Activated CD8-positive, alpha-beta T cell treated with anti-CD3 and anti-CD28 coated beads, Interleukin-2, amount 10 ng/mL, durations not matched to agents 7 days and 5 days (primary cell): ENCODE results near the gene TMCO6. TPM values are rescaled to one million over a fixed set of nuclear protein-coding genes. Genes with fewer than 3 reads are reported as not detected.
"Not testable (repeated sequence)": the region's sequence is repeated elsewhere in the genome, so short reads cannot be mapped to it uniquely, and the experiment has no call there.

Source experiments
- ATAC-seq: fragments of 150-1000 bp; cut with Tn5 transposase; one replicate; pipeline ENCODE4 v1.10.0; 2021; ENCODE audit warnings: moderate library complexity
- CTCF ChIA-PET: fragments of 350-600 bp; sonication (Branson Sonifier 250); formaldehyde crosslinking; loops from one replicate; lab custom pipeline; 2021; ENCODE audit warnings: antibody characterized with exemption; lab: Charles Lee
- POLR2A ChIA-PET: fragments of 350-600 bp; sonication (Branson Sonifier 250); formaldehyde crosslinking; loops from one replicate; lab custom pipeline; 2021; ENCODE audit warnings: antibody characterized with exemption; lab: Charles Lee
- DNase-seq: peaks from one replicate; pipeline ENCODE4 v3.0.0-alpha.2; 2020
- H3K27ac Mint-ChIP-seq: one replicate; pipeline ENCODE4 v1.8.0; 2021; ENCODE audit warnings: mild to moderate bottlenecking, mixed read lengths
- H3K27me3 Mint-ChIP-seq: one replicate; pipeline ENCODE4 v1.8.0; 2021; ENCODE audit warnings: low read depth, mixed read lengths
- H3K36me3 Mint-ChIP-seq: one replicate; pipeline ENCODE4 v1.8.0; 2021; ENCODE audit warnings: low read depth, mixed read lengths
- H3K4me1 Mint-ChIP-seq: one replicate; pipeline ENCODE4 v1.8.0; 2021; ENCODE audit warnings: low read depth, mixed read lengths
- H3K4me3 Mint-ChIP-seq: one replicate; pipeline ENCODE4 v1.8.0; 2021; ENCODE audit warnings: mild to moderate bottlenecking, mixed read lengths
- H3K9me3 Mint-ChIP-seq: one replicate; pipeline ENCODE4 v1.8.0; 2022; ENCODE audit warnings: mixed read lengths; ENCODE audit not compliant: insufficient read depth
- total RNA-seq, 2 experiments: library from RNA; stranded (reverse); gene quantifications; one replicate each; pipeline ENCODE4 v1.2.3, GENCODE V29; 2021

TMCO6 gene
- total RNA-seq, 2 experiments from 2014 or later: 30.5 to 36.5 TPM

- Mint-ChIP-seq H3K9me3 (peaks cover 16% of the 10 kb centered on the region), H3K4me3 (no peak overlapping the region), H3K27ac (no peak overlapping the region), H3K36me3 (peaks cover 2% of the 10 kb centered on the region), H3K27me3 (peaks cover 28% of the 10 kb centered on the region), H3K4me1 (peaks cover 31% of the 10 kb centered on the region)
- ATAC-seq (no peak), DNase-seq (no peak)
- POLR2A ChIA-PET: no interaction called here
- CTCF ChIA-PET: interaction anchor here (0.6 to 2.3 kb wide), 5 partner anchors 44 to 287 kb away, joined by 3 to 7 read pairs (median 3); no protein-coding TSS in a partner anchor
These were observed 8.2 kb upstream of the TMCO6 start for GRCh38 chr5:140631036-140631417.

GRCh38 chr5:140631831-140632365, 7.4 kb upstream of the TMCO6 start:
- H3K9me3 Mint-ChIP-seq: peaks cover 13% of the 10 kb centered on the region
- ChIA-PET POLR2A (interaction anchor here (1.0 to 1.2 kb wide), 3 partner anchors 15 to 231 kb away, joined by 3 to 6 read pairs (median 5); partner anchors contain the start of genes ANKHD1, IK and NDUFA2), CTCF (interaction anchor here (1.1 to 2.3 kb wide), 7 partner anchors 14 to 268 kb away, joined by 3 to 7 read pairs (median 6); no protein-coding TSS in a partner anchor)
- peak; percentile 42 for DNase-seq
- peaks cover 31% of the 10 kb centered on the region for H3K4me1 Mint-ChIP-seq
- H3K4me3 Mint-ChIP-seq: peak overlapping the region; percentile 75
- H3K27me3 Mint-ChIP-seq: peaks cover 27% of the 10 kb centered on the region
- no peak overlapping the region for H3K27ac Mint-ChIP-seq
- peaks cover 2% of the 10 kb centered on the region for H3K36me3 Mint-ChIP-seq
- ATAC-seq: peak; percentile 54

- peak; percentile 84 for ATAC-seq
- H3K36me3 Mint-ChIP-seq: peaks cover 2% of the 10 kb centered on the region
- POLR2A ChIA-PET: interaction anchor here (0.5 to 1.2 kb wide), 5 partner anchors 15 to 231 kb away, joined by 3 to 6 read pairs (median 3); partner anchors contain the start of genes ANKHD1, IK and NDUFA2
- H3K4me3 Mint-ChIP-seq: peak overlapping the region; percentile 75
- peaks cover 31% of the 10 kb centered on the region for H3K4me1 Mint-ChIP-seq
- DNase-seq: peak; percentile 59
- peaks cover 24% of the 10 kb centered on the region for H3K27me3 Mint-ChIP-seq
- H3K9me3 Mint-ChIP-seq: peaks cover 7% of the 10 kb centered on the region
- CTCF ChIA-PET: interaction anchor here (0.8 to 2.3 kb wide), 12 partner anchors 13 to 280 kb away, joined by 3 to 7 read pairs (median 4); partner anchors contain the start of genes EIF4EBP3, IK and NDUFA2
- peak overlapping the region; percentile 57 for H3K27ac Mint-ChIP-seq
These were observed 6.8 kb upstream of the TMCO6 start for GRCh38 chr5:140632366-140633020.

GRCh38 chr5:140633021-140633471, 6.2 kb upstream of the TMCO6 start, which contains the start of gene CD14:
Gene CD14 (minus strand): TSS chr5:140633175. CDS start chr5:140633071, 104 bp downstream.
- H3K27me3 Mint-ChIP-seq: peaks cover 24% of the 10 kb centered on the region
- H3K4me3 Mint-ChIP-seq: peak within 1 kb of the TSS; percentile 75
- no peak for DNase-seq

GRCh38 chr5:140633501-140633900, 5.8 kb upstream of the TMCO6 start:
- Mint-ChIP-seq H3K4me3 (peak overlapping the region; percentile 75), H3K4me1 (peaks cover 37% of the 10 kb centered on the region), H3K27me3 (peaks cover 22% of the 10 kb centered on the region), H3K27ac (no peak overlapping the region), H3K36me3 (no peaks in the 10 kb centered on the region), H3K9me3 (no peaks in the 10 kb centered on the region)
- POLR2A ChIA-PET: no interaction called here
- no peak for DNase-seq
- CTCF ChIA-PET: interaction anchor here (1.0 to 2.7 kb wide), 7 partner anchors 25 to 281 kb away, joined by 3 to 28 read pairs (median 7); partner anchors contain the start of gene EIF4EBP3
- no peak for ATAC-seq

More at GRCh38 chr5:140633021-140633471, 6.2 kb upstream of the TMCO6 start, which contains the start of gene CD14:
- Mint-ChIP-seq H3K36me3 (peaks cover 2% of the 10 kb centered on the region), H3K4me1 (peaks cover 33% of the 10 kb centered on the region), H3K27ac (peak within 1 kb of the TSS; percentile 57), H3K9me3 (peaks cover 2% of the 10 kb centered on the region)
- ChIA-PET CTCF (interaction anchor here (0.8 to 2.3 kb wide), 12 partner anchors 12 to 281 kb away, joined by 3 to 7 read pairs (median 4); partner anchors contain the start of genes EIF4EBP3, IK and NDUFA2), POLR2A (interaction anchor here (0.5 to 1.2 kb wide), 5 partner anchors 14 to 232 kb away, joined by 3 to 6 read pairs (median 3); partner anchors contain the start of genes ANKHD1, IK and NDUFA2)
- ATAC-seq: no peak

- peaks cover 22% of the 10 kb centered on the region for H3K27me3 Mint-ChIP-seq
- no peak for ATAC-seq
- no peaks in the 10 kb centered on the region for H3K9me3 Mint-ChIP-seq
- ChIA-PET CTCF (interaction anchor here (0.9 to 2.7 kb wide), 14 partner anchors 10 to 273 kb away, joined by 3 to 28 read pairs (median 5); partner anchors contain the start of genes EIF4EBP3, IK and NDUFA2), POLR2A (interaction anchor here (0.6 to 2.3 kb wide), 4 partner anchors 13 to 345 kb away, joined by 3 to 11 read pairs (median 4); partner anchors contain the start of genes EIF4EBP3, IK and NDUFA2)
- H3K27ac Mint-ChIP-seq: no peak overlapping the region
- DNase-seq: no peak
- peaks cover 43% of the 10 kb centered on the region for H3K4me1 Mint-ChIP-seq
- H3K36me3 Mint-ChIP-seq: no peaks in the 10 kb centered on the region
- H3K4me3 Mint-ChIP-seq: no peak overlapping the region
These were observed 5.1 kb upstream of the TMCO6 start for GRCh38 chr5:140634103-140634502.

- CTCF ChIA-PET: interaction anchor here (0.7 to 2.7 kb wide), 27 partner anchors 9 to 396 kb away, joined by 3 to 28 read pairs (median 4); partner anchors contain the start of genes ANKHD1, EIF4EBP3, IK and NDUFA2
- Mint-ChIP-seq H3K4me3 (no peak overlapping the region), H3K36me3 (peaks cover 4% of the 10 kb centered on the region), H3K4me1 (peaks cover 51% of the 10 kb centered on the region), H3K27ac (no peak overlapping the region), H3K9me3 (no peaks in the 10 kb centered on the region), H3K27me3 (peaks cover 20% of the 10 kb centered on the region)
- DNase-seq (no peak), ATAC-seq (no peak)
- POLR2A ChIA-PET: interaction anchor here (0.6 to 2.3 kb wide), 6 partner anchors 12 to 234 kb away, joined by 3 to 12 read pairs (median 5); partner anchors contain the start of genes ANKHD1, EIF4EBP3, IK and NDUFA2
These were observed 3.7 kb upstream of the TMCO6 start for GRCh38 chr5:140635291-140636257.

- DNase-seq: no peak
- H3K27ac Mint-ChIP-seq: no peak overlapping the region
- ChIA-PET CTCF (interaction anchor here (1.3 to 2.2 kb wide), 4 partner anchors 68 to 264 kb away, joined by 3 to 10 read pairs (median 6); no protein-coding TSS in a partner anchor), POLR2A (no interaction called here)
- no peak overlapping the region for H3K4me3 Mint-ChIP-seq
- peaks cover 20% of the 10 kb centered on the region for H3K36me3 Mint-ChIP-seq
- H3K9me3 Mint-ChIP-seq: no peaks in the 10 kb centered on the region
- peaks cover 56% of the 10 kb centered on the region for H3K4me1 Mint-ChIP-seq
- peaks cover 7% of the 10 kb centered on the region for H3K27me3 Mint-ChIP-seq
- no peak for ATAC-seq
These were observed 1.7 kb upstream of the TMCO6 start for GRCh38 chr5:140637371-140638100.

- CTCF ChIA-PET: interaction anchor here (0.8 to 2.2 kb wide), 12 partner anchors 9 to 395 kb away, joined by 3 to 16 read pairs (median 4); partner anchors contain the start of genes EIF4EBP3, IK and NDUFA2
- POLR2A ChIA-PET: interaction anchor here (0.5 to 2.0 kb wide), 8 partner anchors 9 to 236 kb away, joined by 3 to 13 read pairs (median 4); partner anchors contain the start of genes EIF4EBP3, IK, NDUFA2 and SLC35A4
- peak overlapping the region; percentile 94 for H3K27ac Mint-ChIP-seq
- DNase-seq, H3K9me3 Mint-ChIP-seq, H3K27me3 Mint-ChIP-seq, ATAC-seq: not testable (repeated sequence)
- H3K4me3 Mint-ChIP-seq: peak overlapping the region; percentile 89
- peaks cover 49% of the 10 kb centered on the region for H3K4me1 Mint-ChIP-seq
- peaks cover 21% of the 10 kb centered on the region for H3K36me3 Mint-ChIP-seq
These were observed 428 bp upstream of the TMCO6 start for GRCh38 chr5:140638898-140639147.

GRCh38 chr5:140641716-140642115, 2.5 kb downstream of the TMCO6 start:
- CTCF ChIA-PET: interaction anchor here (0.6 to 1.3 kb wide), 2 partner anchors 86 to 295 kb away, joined by 3 read pairs; partner anchors contain the start of gene HBEGF
- no peak overlapping the region for H3K4me3 Mint-ChIP-seq
- POLR2A ChIA-PET: interaction anchor here (0.9 to 1.6 kb wide), 3 partner anchors 69 to 242 kb away, joined by 3 to 4 read pairs (median 3); no protein-coding TSS in a partner anchor
- no peak overlapping the region for H3K27ac Mint-ChIP-seq
- peaks cover 55% of the 10 kb centered on the region for H3K4me1 Mint-ChIP-seq
- H3K27me3 Mint-ChIP-seq: no peaks in the 10 kb centered on the region
- no peak for ATAC-seq
- no peak for DNase-seq
- H3K36me3 Mint-ChIP-seq: peaks cover 42% of the 10 kb centered on the region
- H3K9me3 Mint-ChIP-seq: no peaks in the 10 kb centered on the region
